ENCODE results near the gene SAP25.
"Not testable (repeated sequence)": the region's sequence is repeated elsewhere in the genome, so short reads cannot be mapped to it uniquely, and the experiment has no call there.

SAP25 gene

DNA sequence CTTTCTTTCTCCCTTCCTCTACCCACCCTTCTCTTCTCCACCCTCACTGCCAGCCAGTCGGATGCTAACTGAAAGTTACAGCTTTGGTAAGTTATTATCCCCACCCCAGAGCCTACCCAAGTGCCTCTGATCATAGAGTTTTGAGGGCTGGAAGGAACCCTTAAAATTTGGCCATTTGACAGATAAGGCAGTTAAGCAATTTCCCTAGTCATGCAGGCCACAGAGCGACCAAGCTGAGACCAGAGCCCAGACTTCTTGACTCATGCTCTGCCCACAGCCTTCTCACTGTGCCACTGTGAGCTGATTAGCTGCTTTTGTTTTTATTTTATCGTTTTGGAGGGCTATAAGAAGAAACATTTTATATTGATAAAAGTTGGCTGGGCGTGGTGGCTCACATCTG, 17.2 kb downstream of the SAP25 start:
- DNase-seq = peak; percentile 77

DNA sequence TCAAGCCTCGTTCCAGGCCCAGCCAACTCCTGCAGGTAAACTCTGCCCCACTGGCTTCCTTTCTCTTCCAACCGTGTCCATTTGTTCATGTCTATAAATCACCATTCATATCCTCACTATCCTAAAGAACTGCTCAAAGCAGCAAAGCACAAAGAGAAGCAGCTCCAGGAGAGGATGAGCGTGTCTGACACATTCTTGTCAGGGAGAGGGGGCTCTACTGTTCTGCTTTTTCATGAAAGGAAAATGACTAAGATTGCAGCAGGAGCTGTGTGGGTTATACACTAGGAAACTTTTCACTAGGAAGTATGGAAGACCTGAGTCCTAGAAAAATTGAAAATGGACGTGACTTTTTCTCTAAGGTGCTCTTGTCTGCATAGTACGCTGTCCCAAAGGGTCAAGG, 18.0 kb downstream of the SAP25 start:
- no peak for DNase-seq

DNA sequence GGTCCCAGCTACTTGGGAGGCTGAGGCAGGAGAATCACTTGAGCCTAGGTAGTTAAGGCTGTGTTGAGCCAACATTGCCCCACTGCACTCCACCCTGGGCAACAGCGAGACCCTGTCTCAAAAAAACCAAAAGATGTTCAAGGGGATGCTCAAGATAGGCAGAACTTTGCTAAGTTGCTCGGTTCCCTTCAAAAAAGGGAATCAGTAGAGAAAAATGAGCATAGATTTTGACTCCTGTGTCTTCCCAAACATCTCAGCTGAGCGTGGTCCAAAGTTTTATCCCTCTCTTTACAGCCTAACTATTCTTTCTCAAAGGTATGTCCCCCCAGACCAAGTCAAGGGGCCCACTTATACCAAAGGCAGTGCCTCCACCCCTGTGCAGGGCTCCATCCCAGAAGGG, 20.7 kb downstream of the SAP25 start:
- DNase-seq = no peak

- DNase-seq = no peak
These were observed 21.2 kb downstream of the SAP25 start for GRCh38 chr7:100552532-100552931.

- not testable (repeated sequence) for DNase-seq
These were observed 25.3 kb downstream of the SAP25 start for GRCh38 chr7:100548446-100548845.

GRCh38 chr7:100547872-100548271, 25.8 kb downstream of the SAP25 start:
- DNase-seq = peak; percentile 35

GRCh38 chr7:100546926-100547800, 26.5 kb downstream of the SAP25 start:
- no peak for DNase-seq

- no peak for DNase-seq
These were observed 27.4 kb downstream of the SAP25 start for GRCh38 chr7:100546129-100546925.

DNA sequence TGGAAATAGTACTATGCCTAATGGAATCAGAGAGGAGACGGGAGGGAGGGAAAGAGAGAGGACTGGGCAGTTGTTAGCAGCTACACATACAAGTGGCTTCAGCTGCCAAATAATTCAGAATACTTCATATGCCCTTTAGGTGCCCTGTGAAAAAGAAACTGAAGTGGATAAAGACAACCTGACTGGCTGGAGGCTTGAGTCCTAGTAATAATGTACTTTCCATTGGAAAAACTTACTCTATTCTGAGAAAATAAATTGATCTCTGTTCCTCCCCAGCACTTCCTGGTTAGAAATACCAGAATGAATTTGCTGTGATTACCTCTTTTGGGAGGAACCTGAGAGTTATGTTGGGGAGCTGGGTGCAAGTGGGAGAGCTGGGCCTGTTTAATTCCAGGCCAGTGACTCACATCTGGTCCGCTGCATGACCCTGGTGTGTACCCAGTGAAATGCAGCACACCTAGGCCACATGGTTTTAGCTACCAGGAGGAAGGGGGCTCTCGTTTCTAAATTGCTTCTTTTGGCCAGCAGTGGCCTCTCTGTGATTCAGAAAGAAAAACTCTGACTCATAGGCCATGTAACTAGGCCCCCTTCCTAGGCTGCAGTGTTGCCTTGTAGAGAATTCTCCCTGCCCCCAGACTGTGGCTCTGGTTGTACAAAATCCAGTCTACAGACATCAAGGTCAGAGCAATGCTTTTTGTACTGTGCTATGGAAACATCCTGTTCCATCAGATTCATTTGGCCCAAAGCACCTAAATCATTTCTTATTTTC, 28.2 kb downstream of the SAP25 start:
- no peak for DNase-seq

GRCh38 chr7:100544967-100545359, 28.7 kb downstream of the SAP25 start:
- DNase-seq = no peak

- no peak for DNase-seq
These were observed 29.3 kb downstream of the SAP25 start for GRCh38 chr7:100544386-100544785.

DNA sequence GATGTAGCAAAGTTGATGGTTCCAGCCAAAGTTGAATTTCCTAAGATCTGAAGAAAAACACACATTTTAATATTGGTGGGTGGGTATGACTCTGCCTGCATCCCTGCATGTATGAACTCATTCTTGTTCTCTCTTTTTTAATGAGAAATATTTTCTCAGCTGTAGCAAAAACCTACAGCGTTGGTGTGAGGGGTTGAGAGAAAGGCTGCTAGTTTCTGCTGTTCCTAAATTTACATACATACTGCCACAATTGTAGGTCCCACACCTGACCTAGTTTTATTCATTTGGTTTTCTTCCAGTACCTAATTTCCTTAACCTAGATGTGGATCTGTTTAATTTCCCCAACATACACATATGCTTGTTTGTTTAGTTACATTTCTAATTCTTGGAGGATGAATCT, 30.1 kb downstream of the SAP25 start:
- DNase-seq = no peak

GRCh38 chr7:100541309-100541708, 32.4 kb downstream of the SAP25 start:
- not testable (repeated sequence) for DNase-seq

DNA sequence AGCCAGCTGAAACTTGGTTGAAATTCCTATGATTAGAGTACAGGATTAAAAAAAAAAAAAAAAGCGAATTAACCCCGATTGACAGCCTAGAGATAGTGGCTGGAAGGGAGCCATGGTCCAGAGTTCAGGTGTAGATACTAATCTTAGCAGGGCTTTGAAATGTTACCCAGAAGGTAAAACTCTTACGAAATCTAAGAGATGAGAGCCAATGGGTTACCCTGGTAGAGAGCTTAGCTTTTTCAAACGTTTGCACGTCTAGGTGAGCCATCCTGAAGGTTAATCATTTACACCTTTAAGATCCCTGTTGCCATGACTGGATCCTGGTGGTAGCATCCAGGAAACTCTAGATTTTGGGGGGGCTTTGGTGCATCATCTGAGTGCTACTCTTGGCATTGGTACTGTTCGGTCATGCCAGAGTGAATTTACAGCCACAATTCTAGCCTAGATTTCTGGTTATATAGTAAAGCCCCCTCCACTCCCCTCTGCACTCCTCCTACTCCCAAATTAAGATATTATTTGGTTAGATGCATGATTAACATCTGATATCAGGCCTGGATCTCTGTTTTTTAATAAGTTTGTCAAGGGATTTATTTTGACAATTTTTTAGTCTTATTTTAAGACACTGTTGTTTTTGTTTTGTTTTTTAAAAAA, 33.5 kb downstream of the SAP25 start:
- no peak for DNase-seq

DNA sequence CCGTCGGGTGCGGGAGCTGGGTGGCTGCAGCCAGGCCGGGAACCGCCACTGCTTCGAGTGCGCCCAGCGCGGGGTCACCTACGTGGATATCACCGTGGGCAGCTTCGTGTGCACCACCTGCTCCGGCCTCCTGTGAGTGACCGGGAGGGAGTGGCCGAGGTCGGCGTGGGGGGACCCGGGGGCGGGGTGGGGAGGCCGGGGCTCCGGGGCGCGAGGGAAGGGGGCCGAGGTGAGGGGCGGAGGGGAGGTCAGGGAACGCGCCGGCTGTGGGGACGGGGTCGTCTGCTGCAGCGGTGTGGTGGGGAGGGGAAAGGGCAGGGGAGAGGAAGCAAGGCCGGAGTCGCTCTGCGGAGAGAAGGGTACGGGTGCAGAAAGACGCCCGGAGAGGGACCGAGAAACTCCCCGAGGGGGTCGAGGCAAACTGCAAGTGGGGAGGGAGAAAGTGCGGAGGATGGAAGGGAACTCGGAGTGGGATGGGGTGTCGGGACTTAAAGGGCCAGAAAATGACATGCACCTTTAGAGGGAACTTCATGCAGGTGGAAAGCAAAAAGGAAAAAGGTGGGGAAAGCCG, 34.2 kb downstream of the SAP25 start:
- no peak for DNase-seq

GRCh38 chr7:100538654-100539435, 34.9 kb downstream of the SAP25 start, which contains the start of gene AGFG2:
Gene AGFG2, plus strand, starts transcription at chr7:100539203. Its CDS starts 144 bp downstream, at chr7:100539347.
- DNase-seq = peak; percentile 98

DNA sequence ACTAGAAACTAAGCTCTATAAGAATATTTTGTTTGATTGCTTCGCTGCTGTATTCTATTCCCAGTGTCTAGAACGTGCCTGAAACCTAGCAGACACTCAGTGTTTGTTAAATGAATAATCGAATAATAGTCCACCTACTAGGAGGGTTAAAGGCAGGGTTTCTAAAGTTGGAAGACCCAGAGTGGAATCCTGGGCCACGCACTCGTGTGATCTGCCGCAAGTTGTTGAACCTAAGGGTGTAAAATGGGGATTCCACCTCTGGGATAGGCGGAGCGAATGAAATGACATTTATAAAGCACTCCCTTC, 35.4 kb downstream of the SAP25 start:
- DNase-seq = no peak

GRCh38 chr7:100536695-100537094, 37.0 kb downstream of the SAP25 start:
- not testable (repeated sequence) for DNase-seq

GRCh38 chr7:100535982-100536381, 37.7 kb downstream of the SAP25 start:
- not testable (repeated sequence) for DNase-seq

DNA sequence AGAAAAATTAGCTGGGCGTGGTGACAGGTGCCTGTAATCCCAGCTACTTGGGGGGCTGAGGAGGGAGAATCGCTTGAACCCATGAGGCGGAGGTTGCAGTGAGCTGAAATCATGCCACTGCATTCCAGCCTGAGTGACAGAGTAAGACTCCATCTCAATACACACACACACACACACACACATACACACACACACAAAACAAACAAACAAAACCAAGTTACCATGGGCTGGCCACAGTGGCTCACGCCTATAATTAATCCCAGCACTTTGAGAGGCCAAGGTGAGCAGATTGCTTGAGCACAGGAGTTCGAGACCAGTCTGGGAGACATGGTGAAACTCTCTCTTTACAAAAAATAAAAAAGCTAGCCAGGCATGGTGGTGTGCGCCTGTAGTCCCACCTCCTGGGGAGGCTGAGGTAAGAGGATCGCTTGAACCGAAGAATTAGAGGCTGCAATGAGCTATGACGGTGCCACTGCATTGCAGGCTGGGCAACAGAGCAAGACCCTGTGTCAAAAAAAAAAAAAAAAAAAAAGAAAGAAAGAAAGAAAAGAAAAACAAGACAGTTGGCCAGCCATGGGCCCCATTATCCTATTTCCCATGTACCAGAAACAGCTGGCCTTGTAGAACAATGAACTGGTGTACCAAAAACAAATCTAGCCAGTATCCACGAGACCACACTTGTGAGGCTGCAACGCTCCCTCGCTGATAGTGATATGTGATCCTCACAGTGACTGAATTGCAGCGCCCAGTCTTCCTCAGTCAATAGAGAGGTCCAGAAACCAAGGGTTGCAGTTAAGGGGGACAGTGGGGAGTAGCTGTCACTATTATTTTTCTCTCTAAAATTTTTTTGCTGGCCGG, 41.3 kb downstream of the SAP25 start:
- DNase-seq = no peak

All from GF-D8 (cell line).